Stimulated activated CD8-positive, alpha-beta memory T cell treated with anti-CD3 and anti-CD28 coated beads, Interleukin-15, amount 100 ng/mL, for 24 hours (primary cell): ENCODE results near the gene MCF2L2.

ENCODE experiments used
- DNase-seq: peaks from one replicate; pipeline ENCODE4 v3.0.0-alpha.2; 2020; ENCODE audit warnings: low read depth

MCF2L2 gene

GRCh38 chr3:183161552-183162336 lies 266.7 kb downstream of the MCF2L2 start:
- no peak for DNase-seq

DNA sequence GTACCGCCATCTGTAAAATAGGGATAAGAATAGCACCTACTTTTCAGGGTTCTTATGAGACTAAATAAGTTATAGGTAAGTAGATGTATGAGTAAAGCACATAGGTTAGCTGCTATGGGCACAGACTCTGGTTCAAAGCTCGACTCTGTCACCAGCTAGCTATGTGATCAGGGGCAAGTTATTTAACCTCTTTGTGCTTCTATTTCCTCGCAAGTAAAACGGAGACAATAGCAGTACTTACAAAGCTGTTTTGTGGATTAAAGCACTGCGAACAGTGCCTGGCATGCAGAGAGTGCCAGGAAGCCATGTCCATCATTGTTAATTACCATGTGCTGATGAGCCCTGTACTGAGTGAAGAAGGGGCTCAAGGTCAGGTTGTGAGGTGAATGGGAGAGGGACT lies 267.8 kb downstream of the MCF2L2 start:
- no peak for DNase-seq

GRCh38 chr3:183159333-183159732 lies 269.1 kb downstream of the MCF2L2 start:
- DNase-seq = no peak

GRCh38 chr3:183158551-183159006 lies 269.8 kb downstream of the MCF2L2 start:
- no peak for DNase-seq

DNA sequence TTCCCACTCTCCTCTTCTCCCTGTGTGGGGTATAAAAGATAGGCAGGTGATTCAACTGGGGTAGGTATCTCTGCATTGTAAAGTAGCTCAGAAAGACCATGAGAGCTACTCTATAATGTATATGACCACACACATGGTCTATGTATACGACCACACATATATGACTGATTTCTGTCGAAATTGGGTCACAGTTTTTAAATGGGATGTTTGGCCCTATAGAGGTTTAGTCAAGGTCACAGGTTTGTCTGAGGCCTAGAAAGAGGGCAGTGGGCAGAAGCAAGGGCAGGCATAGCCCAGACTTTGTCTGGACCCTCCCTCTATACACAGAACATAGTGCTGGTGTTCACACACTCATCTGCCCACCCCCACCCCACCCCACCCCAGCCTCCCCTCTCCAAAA lies 270.3 kb downstream of the MCF2L2 start:
- DNase-seq = no peak

DNA sequence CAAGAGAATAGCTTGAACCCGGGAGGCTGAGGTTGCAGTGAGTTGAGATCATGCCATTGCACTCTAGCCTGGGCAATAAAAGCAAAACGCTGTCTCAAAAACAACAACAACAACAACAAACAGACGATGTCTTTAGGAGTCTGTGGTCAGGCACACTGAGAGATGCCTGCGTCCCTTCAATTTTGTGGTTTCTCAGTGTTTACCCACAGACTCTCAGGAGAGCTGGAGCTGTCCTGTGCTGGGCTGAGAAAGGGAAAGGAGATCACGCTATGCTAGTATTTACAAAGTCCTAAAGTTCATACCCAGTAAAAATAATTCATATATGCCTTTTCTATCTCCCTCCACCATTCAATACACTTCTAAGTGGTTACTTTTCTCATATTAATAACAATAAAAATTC lies 272.2 kb downstream of the MCF2L2 start:
- DNase-seq = no peak

- no peak for DNase-seq
These were observed 272.9 kb downstream of the MCF2L2 start for GRCh38 chr3:183155499-183155898.

DNA sequence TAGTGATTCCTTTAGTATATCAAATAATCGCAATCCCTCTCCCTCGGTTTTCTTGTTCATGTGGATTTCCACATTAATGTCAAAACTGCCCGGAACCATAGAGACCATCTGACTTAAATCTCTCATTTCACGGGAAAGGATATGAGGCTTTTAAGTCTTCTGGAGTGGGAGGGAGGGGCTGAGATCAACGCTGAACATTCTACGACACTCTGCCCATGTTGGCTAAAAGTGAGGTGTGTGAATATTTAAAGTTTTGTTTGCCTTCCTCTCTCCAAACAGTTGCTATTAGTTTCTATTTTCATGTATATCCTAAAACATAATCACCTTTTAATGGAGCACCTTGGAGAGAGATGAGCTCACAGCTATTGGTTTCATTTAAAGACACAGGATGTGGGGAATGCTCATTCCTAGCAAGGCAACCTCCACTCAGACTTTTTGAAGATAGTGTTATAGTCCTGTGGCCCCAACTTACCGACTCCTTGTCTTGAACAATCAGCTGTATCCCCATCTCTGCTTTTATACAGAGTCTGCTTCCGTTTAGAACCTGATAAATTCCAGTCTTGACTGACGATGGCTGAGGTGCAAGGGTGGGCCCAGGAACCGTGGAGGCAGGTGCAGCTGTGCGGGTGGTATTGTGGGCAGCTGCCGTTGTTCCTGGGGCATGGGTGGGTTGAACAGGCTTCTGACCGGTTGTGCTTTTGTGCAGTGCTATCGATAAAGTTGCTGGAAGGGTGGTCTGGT lies 275.0 kb downstream of the MCF2L2 start:
- no peak for DNase-seq

- DNase-seq = no peak
These were observed 276.5 kb downstream of the MCF2L2 start for GRCh38 chr3:183151821-183152351.

GRCh38 chr3:183151086-183151485 lies 277.3 kb downstream of the MCF2L2 start:
- no peak for DNase-seq

DNA sequence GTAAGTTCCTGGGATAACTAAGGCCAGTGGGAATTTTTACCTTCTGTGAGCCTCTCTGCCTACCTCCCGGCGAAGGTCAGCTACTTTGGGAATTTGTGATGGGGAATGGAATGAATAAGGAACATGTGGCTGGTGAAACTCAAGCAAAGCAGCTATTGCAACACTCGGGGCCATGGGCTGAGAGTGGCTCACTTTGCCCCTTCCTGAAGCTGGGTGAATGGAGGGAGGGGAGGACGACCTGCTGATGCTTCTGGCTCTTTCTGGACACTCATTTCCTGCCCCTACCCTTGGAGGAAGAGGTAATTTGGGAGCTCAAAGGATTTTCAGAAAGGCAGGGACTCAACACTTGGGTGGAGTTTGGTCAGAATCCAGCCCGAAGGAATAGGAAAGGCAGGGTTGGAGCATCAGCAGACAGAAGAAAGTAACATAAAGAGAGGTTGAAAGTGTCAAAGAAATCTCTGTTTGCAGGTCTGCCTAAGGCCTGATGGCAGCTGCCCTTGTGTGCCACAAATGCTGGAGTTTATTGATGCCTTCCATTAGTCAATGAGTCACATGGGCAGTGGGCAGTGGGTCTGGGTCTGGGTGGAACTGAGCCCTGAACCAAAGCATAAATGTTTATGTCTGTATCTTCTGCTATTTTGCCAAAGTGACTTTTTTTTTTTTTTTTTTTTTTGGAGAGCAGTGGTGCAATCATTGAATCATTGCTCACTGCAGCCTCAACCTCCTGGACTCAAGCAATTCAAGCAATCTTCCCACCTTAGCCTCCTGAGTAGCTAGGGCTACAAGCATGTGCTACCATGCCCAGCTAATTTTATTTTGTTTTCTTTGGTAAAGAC lies 278.3 kb downstream of the MCF2L2 start:
- DNase-seq = no peak

DNA sequence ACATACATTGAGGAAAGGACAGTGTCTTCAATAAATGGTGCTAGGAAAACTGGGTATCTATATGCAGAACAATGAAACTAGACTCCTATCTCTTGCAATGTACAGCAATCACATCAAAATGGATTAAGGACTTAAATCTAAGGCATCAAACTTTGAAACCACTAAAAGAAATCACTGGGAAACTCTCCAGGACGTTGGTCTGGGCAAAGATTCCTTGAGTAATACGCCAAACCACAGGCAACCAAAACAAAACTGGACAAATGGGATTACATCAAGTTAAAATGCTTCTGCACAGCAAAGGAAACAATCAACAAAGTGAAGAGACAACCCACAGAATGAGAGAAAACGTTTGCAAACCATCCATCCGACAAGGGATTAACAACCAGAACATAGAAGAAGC lies 280.4 kb downstream of the MCF2L2 start:
- DNase-seq = no peak

DNA sequence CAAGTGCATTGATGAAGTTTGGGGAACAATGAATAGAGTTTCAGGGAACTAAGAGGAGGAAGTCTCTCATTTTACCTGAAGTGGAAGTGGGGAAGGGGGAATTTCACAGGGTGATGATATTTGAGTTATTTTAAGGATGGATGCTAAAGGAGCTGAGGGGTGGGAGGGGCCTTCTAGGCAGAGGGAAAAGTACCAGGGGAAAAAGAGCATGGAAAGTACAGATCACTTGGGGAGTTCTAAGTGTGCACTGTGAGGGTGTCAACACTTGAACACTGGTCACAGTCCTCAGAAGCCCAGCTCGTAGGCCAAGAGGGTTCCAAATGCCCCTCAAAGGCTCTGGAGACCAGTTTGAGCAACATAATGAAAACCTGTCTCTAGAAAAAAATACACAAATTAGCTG lies 284.1 kb downstream of the MCF2L2 start:
- no peak for DNase-seq

GRCh38 chr3:183142199-183142598 lies 286.2 kb downstream of the MCF2L2 start:
- no peak for DNase-seq

DNA sequence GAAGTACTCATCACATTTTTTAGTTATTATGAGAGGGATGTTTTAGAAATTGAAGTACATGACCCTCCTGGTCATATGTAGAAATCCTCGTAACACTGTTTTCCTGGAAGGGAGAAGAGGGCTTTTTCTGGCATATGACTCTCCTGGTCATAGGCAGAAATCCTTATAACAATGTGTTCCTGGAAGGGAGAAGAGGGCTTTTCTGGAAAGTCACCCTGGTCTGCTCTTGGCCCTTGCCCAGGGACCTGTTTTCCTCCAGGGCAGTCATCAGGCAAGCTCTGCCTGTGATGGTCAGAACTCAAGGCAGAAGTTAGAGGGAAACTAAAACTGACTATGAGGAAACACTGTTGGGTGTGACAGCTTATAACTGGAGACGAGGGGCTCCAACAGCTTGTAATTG lies 293.6 kb downstream of the MCF2L2 start:
- no peak for DNase-seq

- no peak for DNase-seq
These were observed 296.0 kb downstream of the MCF2L2 start for GRCh38 chr3:183132409-183132808.

DNA sequence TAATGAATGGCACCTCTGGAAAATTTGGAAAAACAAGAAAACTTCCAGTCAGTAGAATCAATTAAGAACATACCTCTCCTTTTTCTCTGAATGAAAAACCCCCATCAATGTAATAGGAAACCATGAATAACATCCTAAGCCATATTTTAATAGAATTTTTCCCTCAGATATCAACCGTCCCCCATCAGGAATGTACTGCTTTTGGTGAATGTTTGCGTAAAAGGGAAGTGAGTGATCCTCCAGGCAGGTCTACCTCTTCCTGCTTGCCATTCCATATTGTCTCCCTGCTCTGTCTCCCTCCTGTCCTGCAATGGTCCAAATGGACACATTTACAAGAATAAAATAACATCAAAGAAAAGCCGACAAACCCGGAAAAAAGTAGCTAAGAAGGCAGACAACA lies 296.7 kb downstream of the MCF2L2 start:
- DNase-seq = no peak

GRCh38 chr3:183131186-183131725 lies 297.2 kb downstream of the MCF2L2 start:
- no peak for DNase-seq

DNA sequence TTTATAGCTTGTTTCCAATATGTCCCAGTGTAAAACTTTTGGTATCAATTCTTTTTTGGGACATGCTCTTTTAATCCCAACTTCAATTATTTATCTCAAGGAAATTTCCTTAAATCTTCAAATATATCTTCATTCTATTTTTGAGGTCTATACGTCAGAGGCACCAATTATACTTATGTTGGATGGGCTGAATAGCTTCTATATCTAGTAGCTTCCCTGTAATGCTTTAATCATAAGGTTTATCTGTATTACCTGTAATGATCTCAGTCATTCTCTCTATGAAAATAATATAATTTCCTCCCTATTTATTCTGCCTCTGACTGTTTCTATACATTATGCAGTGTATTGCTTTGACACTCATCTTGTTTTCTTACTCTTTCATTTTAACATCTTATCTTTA lies 299.2 kb downstream of the MCF2L2 start:
- DNase-seq = no peak

DNA sequence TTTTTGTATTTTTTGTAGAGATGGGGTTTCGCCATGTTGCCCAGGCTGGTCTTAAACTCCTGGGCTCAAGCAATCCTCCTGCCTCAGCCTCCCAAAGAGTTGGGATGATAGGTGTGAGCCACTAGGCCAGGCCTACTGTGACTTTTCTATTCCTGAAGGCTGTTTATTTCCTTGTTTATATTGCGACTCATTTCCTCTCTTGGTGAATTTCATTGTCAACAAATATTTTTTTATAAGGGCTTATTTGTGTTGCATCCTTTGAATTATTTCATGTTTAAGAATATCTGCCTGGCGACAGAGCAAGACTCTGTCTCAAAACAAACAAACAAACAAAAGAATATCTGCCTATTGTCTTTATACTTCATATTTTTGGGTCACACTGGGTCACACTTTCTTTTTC lies 299.7 kb downstream of the MCF2L2 start:
- DNase-seq = no peak
